ENCODE measurements around the gene IL16.

The IL16 gene

DNA sequence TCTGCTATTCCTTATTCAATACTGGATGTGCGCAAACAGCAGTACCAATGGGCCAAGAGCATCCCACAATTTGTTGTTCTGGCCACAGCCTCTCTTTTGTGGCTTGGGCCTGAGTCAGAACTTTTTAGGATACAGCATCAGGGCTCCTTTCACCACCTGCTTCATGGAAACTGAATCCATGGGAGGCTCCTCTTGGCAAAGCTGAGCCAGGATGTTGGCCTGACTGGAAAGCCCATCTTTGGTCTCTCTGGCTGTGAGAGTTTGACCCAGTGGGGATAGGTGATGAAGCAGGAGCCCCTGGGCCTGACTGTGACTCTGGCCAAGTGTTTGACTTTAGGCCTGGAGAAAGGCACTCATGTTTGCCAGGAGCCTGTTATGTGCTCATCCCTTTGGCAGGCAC lies 27.6 kb downstream of the IL16 start:
- Histone ChIP-seq H3K4me3 (no peak overlapping the region), H3K9me3 (ENCODE audit: low read depth, low read length) (no peaks in the 10 kb centered on the region), H3K27ac (no peak overlapping the region), H3K9ac (ENCODE audit: insufficient read length) (no peak overlapping the region), H3K36me3 (ENCODE audit: insufficient read depth, low read length) (no peaks in the 10 kb centered on the region)
- TF ChIP-seq FOXP2 (optimal IDR thresholded peaks at IDR 0.05; ENCODE audit: control extremely low read depth, extremely low read length, insufficient read depth), result no peak
- no peak for DNase-seq (ENCODE audit: low read depth, low spot score)

DNA sequence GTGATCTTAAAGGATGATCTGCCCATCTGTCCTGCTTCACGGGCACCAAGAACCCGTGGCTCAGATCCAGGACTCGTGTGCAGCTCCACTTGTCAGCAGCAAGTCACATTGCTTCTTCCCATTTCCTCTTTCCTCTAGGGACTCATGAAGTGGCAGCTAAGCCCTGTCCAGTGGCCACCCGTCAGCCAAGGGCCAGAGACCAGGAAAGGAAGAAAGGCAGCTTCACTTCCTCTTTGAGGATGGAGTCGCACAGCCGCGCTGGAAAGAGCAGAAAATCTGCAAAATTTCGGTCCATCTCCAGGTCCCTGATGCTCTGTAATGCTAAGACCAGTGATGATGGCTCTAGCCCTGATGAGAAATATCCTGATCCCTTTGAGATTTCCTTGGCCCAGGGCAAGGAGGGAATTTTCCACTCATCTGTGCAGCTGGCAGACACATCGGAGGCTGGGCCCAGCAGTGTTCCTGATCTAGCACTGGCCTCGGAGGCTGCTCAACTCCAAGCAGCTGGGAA lies 28.5 kb downstream of the IL16 start:
- TF ChIP-seq FOXP2 (optimal IDR thresholded peaks at IDR 0.05; ENCODE audit: control extremely low read depth, extremely low read length, insufficient read depth), result no peak
- no peak for TF ChIP-seq POLR2AphosphoS5 (IDR thresholded peaks at IDR 0.05; ENCODE audit: borderline replicate concordance, low read depth, low read length)
- no peak for TF ChIP-seq EZH2 (IDR thresholded peaks at IDR 0.05)
- Histone ChIP-seq H3K4me3 (no peak overlapping the region), H3K9ac (ENCODE audit: insufficient read length) (no peak overlapping the region), H3K36me3 (ENCODE audit: insufficient read depth, low read length) (no peaks in the 10 kb centered on the region), H3K27ac (no peak overlapping the region), H3K9me3 (ENCODE audit: low read depth, low read length) (no peaks in the 10 kb centered on the region)
- DNase-seq (ENCODE audit: low read depth, low spot score), result no peak

DNA sequence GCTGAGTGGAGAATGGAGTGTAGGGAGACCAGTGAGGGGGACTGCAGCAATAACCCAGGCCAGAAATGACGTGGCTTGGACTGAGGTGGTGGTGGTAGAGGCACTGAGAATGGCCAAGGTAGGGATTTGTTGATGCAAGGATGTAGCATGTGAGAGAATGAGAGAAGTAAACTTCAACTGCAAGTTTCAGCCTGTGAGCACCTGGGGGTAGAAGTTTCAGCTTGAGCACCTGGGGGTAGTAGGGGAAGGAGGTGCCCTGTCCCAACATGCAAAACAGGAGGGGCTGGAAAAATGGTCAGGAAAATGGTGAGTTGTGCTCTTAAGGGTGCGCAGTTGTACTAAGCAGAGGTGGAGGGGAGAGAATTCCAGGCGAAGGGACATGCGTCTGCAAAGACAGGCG lies 31.0 kb downstream of the IL16 start:
- Histone ChIP-seq H3K36me3 (ENCODE audit: insufficient read depth, low read length) (no peaks in the 10 kb centered on the region), H3K9ac (ENCODE audit: insufficient read length) (no peak overlapping the region), H3K9me3 (ENCODE audit: low read depth, low read length) (no peaks in the 10 kb centered on the region), H3K4me3 (no peak overlapping the region), H3K27ac (no peak overlapping the region)
- no peak for DNase-seq (ENCODE audit: low read depth, low spot score)
- no peak for TF ChIP-seq FOXP2 (optimal IDR thresholded peaks at IDR 0.05; ENCODE audit: control extremely low read depth, extremely low read length, insufficient read depth)
- no peak for TF ChIP-seq EZH2 (IDR thresholded peaks at IDR 0.05)
- TF ChIP-seq POLR2AphosphoS5 (IDR thresholded peaks at IDR 0.05; ENCODE audit: borderline replicate concordance, low read depth, low read length), result no peak

DNA sequence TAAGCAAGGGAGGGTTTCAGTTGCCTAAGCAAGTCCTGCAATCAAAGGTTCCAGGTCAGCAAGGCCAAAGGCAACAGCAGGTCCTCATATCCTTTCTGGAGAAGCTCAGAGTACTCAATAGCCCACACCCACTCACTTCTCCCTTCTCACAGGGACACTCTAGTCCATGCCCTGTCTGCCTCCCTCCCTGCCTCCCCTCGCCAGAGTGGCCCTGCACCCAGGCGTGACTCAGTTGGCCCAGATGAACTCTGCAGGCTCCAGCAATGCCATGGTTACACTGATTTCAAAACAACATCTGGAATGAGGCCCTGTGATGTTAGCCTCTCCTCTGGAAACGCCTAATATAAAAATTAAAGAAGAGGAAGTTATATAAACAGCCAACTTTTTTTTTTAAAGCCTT lies 32.9 kb downstream of the IL16 start:
- H3K9ac ChIP-seq (ENCODE audit: insufficient read length), result no peak overlapping the region

DNA sequence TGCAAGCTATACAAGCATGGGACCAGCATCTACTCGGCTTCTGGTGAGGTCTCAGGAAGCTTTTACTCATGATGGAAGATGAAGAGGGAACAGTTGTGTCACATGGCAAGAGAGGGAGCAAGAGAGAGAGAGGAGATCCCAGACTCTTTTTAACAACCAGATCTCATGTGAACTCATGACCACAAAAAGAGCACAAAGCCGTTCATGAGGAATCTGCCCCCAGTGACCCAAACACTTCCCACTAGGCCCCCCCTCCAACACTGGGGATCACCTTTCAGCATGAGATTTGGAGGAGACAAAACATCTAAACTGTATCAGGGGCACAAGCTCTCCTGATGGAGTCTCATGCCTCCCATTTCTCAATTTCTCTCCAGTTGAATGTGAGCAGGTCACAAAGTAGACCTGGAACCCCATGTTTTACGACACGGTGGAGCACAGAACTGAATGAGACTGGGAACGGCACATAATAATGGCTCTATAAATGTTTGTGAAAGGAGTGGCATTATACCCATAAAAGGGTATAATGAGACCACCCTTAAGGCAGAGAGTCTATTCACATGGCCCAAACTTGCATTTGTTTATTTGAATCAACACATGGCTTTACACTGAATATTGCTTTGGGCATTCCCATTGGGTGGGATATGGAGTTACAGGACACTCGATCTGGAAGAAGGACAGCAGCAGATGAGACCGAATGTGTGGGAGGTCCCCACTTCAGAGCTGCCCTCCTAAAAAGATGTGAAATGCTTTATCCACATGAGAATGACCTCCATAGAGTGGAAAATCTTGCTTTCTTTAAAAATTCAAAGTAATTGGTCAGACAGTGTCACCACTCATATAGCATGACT lies 38.8 kb downstream of the IL16 start:
- TF ChIP-seq EZH2 (IDR thresholded peaks at IDR 0.05) (no peak), FOXP2 (optimal IDR thresholded peaks at IDR 0.05; ENCODE audit: control extremely low read depth, extremely low read length, insufficient read depth) (no peak), POLR2AphosphoS5 (IDR thresholded peaks at IDR 0.05; ENCODE audit: borderline replicate concordance, low read depth, low read length) (no peak)
- Histone ChIP-seq H3K9me3 (ENCODE audit: low read depth, low read length) (no peaks in the 10 kb centered on the region), H3K9ac (ENCODE audit: insufficient read length) (no peak overlapping the region), H3K4me3 (no peak overlapping the region), H3K27ac (no peak overlapping the region), H3K36me3 (ENCODE audit: insufficient read depth, low read length) (no peaks in the 10 kb centered on the region)
- no peak for DNase-seq (ENCODE audit: low read depth, low spot score)

More for the DNA sequence above, 32.9 kb downstream of the IL16 start:
- no peak for DNase-seq (ENCODE audit: low read depth, low spot score)
- Histone ChIP-seq H3K9me3 (ENCODE audit: low read depth, low read length) (no peaks in the 10 kb centered on the region), H3K4me3 (no peak overlapping the region), H3K36me3 (ENCODE audit: insufficient read depth, low read length) (no peaks in the 10 kb centered on the region), H3K27ac (no peak overlapping the region)
- TF ChIP-seq FOXP2 (optimal IDR thresholded peaks at IDR 0.05; ENCODE audit: control extremely low read depth, extremely low read length, insufficient read depth) (no peak), EZH2 (IDR thresholded peaks at IDR 0.05) (no peak), POLR2AphosphoS5 (IDR thresholded peaks at IDR 0.05; ENCODE audit: borderline replicate concordance, low read depth, low read length) (no peak)

DNA sequence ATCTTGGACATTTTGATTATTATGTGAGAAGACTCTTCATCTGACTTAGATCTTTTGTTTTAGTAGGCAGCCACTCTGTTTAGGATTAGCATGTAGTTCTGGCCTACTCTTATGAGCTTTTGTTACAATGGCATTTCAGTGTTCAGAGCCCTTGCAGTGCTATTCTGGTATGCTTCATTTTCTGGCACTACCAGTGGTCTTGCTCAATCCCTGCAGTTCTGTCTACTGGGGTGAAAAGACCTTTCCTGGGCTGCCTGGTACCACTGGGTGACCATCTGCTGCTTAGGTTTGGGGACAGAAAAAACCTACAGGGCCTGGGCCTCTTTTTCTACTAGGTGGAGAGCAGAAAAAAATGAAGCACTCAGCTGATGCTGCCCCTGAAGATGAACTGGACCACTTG lies 42.5 kb downstream of the IL16 start:
- H3K27ac ChIP-seq, result no peak overlapping the region
- TF ChIP-seq EZH2 (IDR thresholded peaks at IDR 0.05), result no peak
- no peak for TF ChIP-seq FOXP2 (optimal IDR thresholded peaks at IDR 0.05; ENCODE audit: control extremely low read depth, extremely low read length, insufficient read depth)
- no peak for TF ChIP-seq POLR2AphosphoS5 (IDR thresholded peaks at IDR 0.05; ENCODE audit: borderline replicate concordance, low read depth, low read length)
- no peaks in the 10 kb centered on the region; the same call in 1 of the 2 replicates for H3K9me3 ChIP-seq (ENCODE audit: low read depth, low read length)
- no peaks in the 10 kb centered on the region for H3K36me3 ChIP-seq (ENCODE audit: insufficient read depth, low read length)
- no peak for DNase-seq (ENCODE audit: low read depth, low spot score)
- H3K4me3 ChIP-seq, result no peak overlapping the region
- H3K9ac ChIP-seq (ENCODE audit: insufficient read length), result no peak overlapping the region

DNA sequence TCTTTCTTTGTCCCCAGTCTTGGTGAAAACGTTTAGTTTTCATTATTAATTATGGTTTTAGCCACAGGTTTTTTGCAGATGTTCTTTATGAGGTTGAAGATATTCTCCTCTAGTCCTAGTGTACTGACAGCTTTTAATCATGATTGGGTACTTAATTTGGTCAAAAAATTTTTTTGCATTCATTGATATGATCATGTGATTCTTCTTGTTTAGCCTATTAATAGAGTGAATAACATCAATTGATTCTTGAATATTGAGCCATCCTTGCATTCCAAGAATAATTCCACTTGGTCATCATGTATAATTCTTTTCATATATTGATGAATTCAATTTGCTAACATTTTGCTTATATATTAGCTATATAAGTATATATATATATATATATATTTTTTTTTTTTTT lies 46.1 kb downstream of the IL16 start:
- H3K36me3 ChIP-seq (ENCODE audit: insufficient read depth, low read length), result no peaks in the 10 kb centered on the region
- H3K27ac ChIP-seq, result no peak overlapping the region
- DNase-seq (ENCODE audit: low read depth, low spot score), result no peak
- no peak overlapping the region for H3K9ac ChIP-seq (ENCODE audit: insufficient read length)
- H3K4me3 ChIP-seq, result no peak overlapping the region
- TF ChIP-seq POLR2AphosphoS5 (IDR thresholded peaks at IDR 0.05; ENCODE audit: borderline replicate concordance, low read depth, low read length) (no peak), FOXP2 (optimal IDR thresholded peaks at IDR 0.05; ENCODE audit: control extremely low read depth, extremely low read length, insufficient read depth) (no peak), EZH2 (IDR thresholded peaks at IDR 0.05) (no peak)
- H3K9me3 ChIP-seq (ENCODE audit: low read depth, low read length), result no peaks in the 10 kb centered on the region; the same call in 1 of the 2 replicates

DNA sequence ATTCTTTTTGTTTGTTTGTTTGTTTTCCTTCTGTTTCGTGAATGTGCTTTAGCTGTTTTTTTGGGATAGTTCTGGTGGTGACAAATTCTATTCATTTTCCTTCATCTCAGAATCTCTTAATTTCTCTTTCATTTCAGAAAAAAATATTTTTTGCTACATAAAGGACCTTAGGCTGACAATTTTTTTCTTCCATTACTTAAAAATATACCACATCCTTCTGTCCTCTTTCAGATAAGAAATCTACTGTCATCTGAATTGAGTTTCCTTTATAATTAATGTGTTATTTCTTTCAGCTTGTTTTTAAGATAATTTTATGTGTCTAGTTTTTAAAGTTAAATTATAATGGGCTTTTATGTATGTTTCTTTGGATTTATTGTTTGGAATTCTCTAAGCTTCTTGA lies 47.6 kb downstream of the IL16 start:
- no peak overlapping the region for H3K4me3 ChIP-seq
- no peak overlapping the region for H3K9ac ChIP-seq (ENCODE audit: insufficient read length)
- DNase-seq (ENCODE audit: low read depth, low spot score), result no peak
- TF ChIP-seq POLR2AphosphoS5 (IDR thresholded peaks at IDR 0.05; ENCODE audit: borderline replicate concordance, low read depth, low read length) (no peak), FOXP2 (optimal IDR thresholded peaks at IDR 0.05; ENCODE audit: control extremely low read depth, extremely low read length, insufficient read depth) (no peak), EZH2 (IDR thresholded peaks at IDR 0.05) (no peak)
- no peaks in the 10 kb centered on the region for H3K36me3 ChIP-seq (ENCODE audit: insufficient read depth, low read length)
- no peaks in the 10 kb centered on the region; the same call in 1 of the 2 replicates for H3K9me3 ChIP-seq (ENCODE audit: low read depth, low read length)
- H3K27ac ChIP-seq, result no peak overlapping the region

Measured in SK-N-MC (cell line).